Kidney (tissue), 14 donors: ENCODE data around the gene SNX1. TPM values are rescaled to one million over a fixed set of nuclear protein-coding genes. Genes with fewer than 3 reads are reported as not detected.
A peak's percentile ranks its signal among the peaks of the same experiment; 100 is the strongest.
"Not testable (repeated sequence)": the region's sequence is repeated elsewhere in the genome, so short reads cannot be mapped to it uniquely, and the experiment has no call there.

Source experiments
- DNase-seq, 5 donors: peaks; one replicate each; pipeline ENCODE4 v3.0.0-alpha.2; 2013 to 2020
- FAIRE-seq: peaks from 2 replicates; lab custom pipeline; 2012; peaks lifted over from hg19 to GRCh38; lab: Jason Lieb, UNC
- H3K27ac ChIP-seq, 2 donors: one replicate each; pipeline ENCODE4 v1.7.0; 2013; ENCODE audit warnings: low read depth in 2 of 2, low read length in 2 of 2, inconsistent platforms in 1 of 2
- H3K27me3 ChIP-seq: one replicate; pipeline ENCODE4 v1.7.1; 2013; ENCODE audit warnings: low read length, inconsistent platforms; ENCODE audit not compliant: control insufficient read depth, insufficient read depth
- H3K36me3 ChIP-seq, 3 donors: one replicate each; pipeline versions ENCODE4 v1.7.0 to v1.7.1; 2013; ENCODE audit warnings: low read length in 3 of 3, control low read depth in 1 of 3, inconsistent platforms in 1 of 3; ENCODE audit not compliant: insufficient read depth in 3 of 3, control insufficient read depth in 2 of 3
- H3K4me1 ChIP-seq, 3 donors: one replicate each; pipeline versions ENCODE4 v1.7.0 to v1.7.1; 2013; ENCODE audit warnings: low read length in 3 of 3, inconsistent platforms in 1 of 3, low read depth in 1 of 3; ENCODE audit not compliant: control insufficient read depth in 2 of 3, insufficient read depth in 2 of 3
- H3K4me3 ChIP-seq, 3 donors: one replicate each; pipeline versions ENCODE4 v1.7.0 to v1.8.1; 2013; ENCODE audit warnings: low read length in 3 of 3, control low read depth in 1 of 3, inconsistent platforms in 1 of 3
- H3K9ac ChIP-seq, 3 donors: one replicate each; pipeline versions ENCODE4 v1.7.0 to v1.7.1; 2013; ENCODE audit warnings: low read length in 3 of 3, control low read depth in 1 of 3, inconsistent platforms in 1 of 3
- H3K9me3 ChIP-seq, 3 donors: one replicate each; pipeline versions ENCODE4 v1.7.0 to v1.7.1; 2013; ENCODE audit warnings: low read length in 3 of 3, control low read depth in 1 of 3, inconsistent platforms in 1 of 3; ENCODE audit not compliant: control insufficient read depth in 2 of 3, insufficient read depth in 1 of 3
- intact Hi-C: fragments of 100-400 bp; cut with DNase I; formaldehyde crosslinking; loops from one replicate; pipeline ENCODE4 v1.11.1; 2022
- polyA plus RNA-seq: library from polyadenylated mRNA; stranded (reverse); fragments of 350-450 nt; fragmentation: Illumina TruSeq; extraction: RNeasy Lipid Tissue Mini Kit (QIAGEN cat#74804); gene quantifications from one replicate; pipeline ENCODE4 v1.2.3, GENCODE V29; 2014; ENCODE audit warnings: low read depth, low replicate concordance; ENCODE audit not compliant: insufficient read depth
- total RNA-seq: library from RNA; stranded (reverse); fragmentation: NEBNext Ultra II Directional; extraction: Animal tissue kit (Norgen Biotek cat#: 25700); gene quantifications from one replicate; pipeline ENCODE4 v1.2.1, GENCODE V29; 2021
- TF ChIP-seq, protein P1 (sequence below): IDR thresholded peaks from 3 replicates; pipeline ENCODE4 v1.5.1; 2012; ENCODE audit warnings: mild to moderate bottlenecking, moderate library complexity, borderline replicate concordance; ENCODE audit not compliant: insufficient read depth; ENCODE audit errors: extremely low read depth
- donor health status: control.
- donor health status: control.
- donor health status: control.
- donor health status: control.
- donor health status: control.
- donor health status: DM: yes; HTN: yes; CAD: no.
- donor health status: Normal renal cell carcinoma (clear cell type).

The SNX1 gene
- total and polyA plus RNA-seq, 2 donors from 2014 or later, result 81.2 to 148 TPM

DNA sequence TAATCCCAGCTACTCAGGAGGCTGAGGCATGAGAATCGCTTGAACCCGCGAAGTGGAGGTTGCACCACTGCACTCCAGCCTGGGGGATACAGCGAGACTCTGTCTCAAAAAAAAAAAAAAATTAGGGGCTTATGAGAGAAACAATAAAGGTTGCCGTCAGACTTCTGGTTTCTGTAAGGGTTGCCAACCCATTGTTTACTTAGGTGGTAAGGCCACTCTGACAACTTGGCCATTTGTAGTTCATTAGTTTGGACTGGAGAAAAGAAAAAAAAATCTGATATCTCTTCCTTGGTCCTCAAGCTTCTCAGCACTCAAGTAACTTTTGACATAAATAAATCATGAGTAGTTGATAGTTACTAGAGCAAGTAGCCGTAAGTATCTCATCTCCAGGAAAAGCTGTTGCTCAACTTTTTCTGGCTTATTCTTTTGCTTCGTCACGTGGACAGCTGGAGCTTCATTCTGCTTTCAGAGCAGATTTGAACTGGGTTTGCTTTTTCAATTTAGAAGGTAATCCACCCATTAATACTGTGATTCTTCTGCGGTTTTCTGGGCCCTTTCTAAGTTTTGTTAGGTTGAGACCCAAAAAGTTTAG, 9.4 kb downstream of the SNX1 start:
- H3K27me3 ChIP-seq, result no peaks in the 10 kb centered on the region
- DNase-seq, result peak in 1 of 5 donors; percentile 25
- H3K9me3 ChIP-seq, result no peaks in the 10 kb centered on the region
- TF ChIP-seq, protein P1, sequence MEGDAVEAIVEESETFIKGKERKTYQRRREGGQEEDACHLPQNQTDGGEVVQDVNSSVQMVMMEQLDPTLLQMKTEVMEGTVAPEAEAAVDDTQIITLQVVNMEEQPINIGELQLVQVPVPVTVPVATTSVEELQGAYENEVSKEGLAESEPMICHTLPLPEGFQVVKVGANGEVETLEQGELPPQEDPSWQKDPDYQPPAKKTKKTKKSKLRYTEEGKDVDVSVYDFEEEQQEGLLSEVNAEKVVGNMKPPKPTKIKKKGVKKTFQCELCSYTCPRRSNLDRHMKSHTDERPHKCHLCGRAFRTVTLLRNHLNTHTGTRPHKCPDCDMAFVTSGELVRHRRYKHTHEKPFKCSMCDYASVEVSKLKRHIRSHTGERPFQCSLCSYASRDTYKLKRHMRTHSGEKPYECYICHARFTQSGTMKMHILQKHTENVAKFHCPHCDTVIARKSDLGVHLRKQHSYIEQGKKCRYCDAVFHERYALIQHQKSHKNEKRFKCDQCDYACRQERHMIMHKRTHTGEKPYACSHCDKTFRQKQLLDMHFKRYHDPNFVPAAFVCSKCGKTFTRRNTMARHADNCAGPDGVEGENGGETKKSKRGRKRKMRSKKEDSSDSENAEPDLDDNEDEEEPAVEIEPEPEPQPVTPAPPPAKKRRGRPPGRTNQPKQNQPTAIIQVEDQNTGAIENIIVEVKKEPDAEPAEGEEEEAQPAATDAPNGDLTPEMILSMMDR, result no peak
- FAIRE-seq, result peak; percentile 81
- H3K27ac ChIP-seq, result peak overlapping the region; percentile 41 to 68
- H3K4me3 ChIP-seq, result no peak overlapping the region
- peaks cover 0 to 10% (median 5%) of the 10 kb centered on the region in 3 donors for H3K4me1 ChIP-seq
- no peak overlapping the region for H3K9ac ChIP-seq
- H3K36me3 ChIP-seq, result no peaks in the 10 kb centered on the region
- intact Hi-C loops, result no loop called here

DNA sequence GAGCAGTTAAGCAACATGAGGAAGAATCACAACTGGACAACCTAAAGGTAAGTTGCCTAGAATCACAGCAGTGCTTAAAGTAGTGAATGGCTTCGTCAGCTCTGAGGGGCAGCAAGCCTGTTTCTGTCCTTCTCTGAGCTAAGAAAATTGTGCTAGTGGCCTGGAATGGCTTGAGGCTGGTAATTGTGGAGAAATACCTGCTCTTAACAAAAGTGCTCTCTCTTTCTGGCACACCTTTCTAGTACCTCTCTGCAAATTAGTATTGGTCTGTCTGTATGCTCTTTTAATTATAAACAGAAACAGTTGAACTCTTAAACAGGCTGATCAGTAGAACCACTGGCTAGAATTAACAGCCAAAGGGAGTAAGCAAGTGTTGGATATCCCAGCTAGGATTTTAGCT, 11.6 kb downstream of the SNX1 start:
- DNase-seq, result no peak

DNA sequence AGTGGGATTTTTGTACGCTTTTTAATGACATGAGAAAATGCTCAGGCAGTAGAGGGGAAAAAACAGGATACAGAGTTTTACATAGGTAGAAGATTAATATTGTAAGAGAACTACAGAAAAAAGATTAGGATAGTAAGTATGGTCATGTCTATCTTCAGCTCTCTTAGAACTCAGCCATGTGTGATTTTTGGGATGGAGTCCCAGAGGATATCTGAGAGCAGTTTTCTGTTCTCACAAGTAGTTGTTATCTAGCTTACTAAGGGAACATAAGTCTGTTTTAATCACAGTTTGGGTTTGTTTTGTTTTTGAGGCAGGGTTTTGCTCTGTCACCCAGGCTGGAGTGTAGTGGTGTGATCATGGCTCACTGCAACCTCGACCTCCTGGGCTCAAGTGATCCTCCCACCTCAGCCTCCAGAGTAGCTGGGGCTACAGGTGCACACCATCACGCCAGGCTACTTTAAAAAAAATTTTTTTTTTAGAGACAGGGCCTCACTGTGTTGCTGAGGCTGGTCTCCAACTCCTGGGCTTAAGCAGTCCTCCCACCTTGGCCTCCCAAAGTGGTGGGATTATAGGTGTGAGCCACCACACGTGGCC, 14.4 kb downstream of the SNX1 start:
- H3K27ac ChIP-seq, H3K9me3 ChIP-seq, FAIRE-seq, H3K27me3 ChIP-seq, intact Hi-C loops, DNase-seq, H3K9ac ChIP-seq, H3K4me3 ChIP-seq: not testable (repeated sequence)
- peaks cover 0 to 25% (median 15%) of the 10 kb centered on the region in 3 donors for H3K4me1 ChIP-seq
- peaks cover 0 to 11% (median 2%) of the 10 kb centered on the region in 3 donors for H3K36me3 ChIP-seq

More for the DNA sequence above, 11.6 kb downstream of the SNX1 start:
- no peak overlapping the region for H3K9ac ChIP-seq
- H3K36me3 ChIP-seq, result no peaks in the 10 kb centered on the region
- FAIRE-seq, result no peak
- no peaks in the 10 kb centered on the region for H3K27me3 ChIP-seq
- intact Hi-C loops, result no loop called here
- H3K27ac ChIP-seq, result peak overlapping the region in 1 of 2 donors; percentile 34
- H3K4me1 ChIP-seq, result peaks cover 0 to 25% (median 12%) of the 10 kb centered on the region in 3 donors
- no peaks in the 10 kb centered on the region for H3K9me3 ChIP-seq
- no peak overlapping the region for H3K4me3 ChIP-seq
- TF ChIP-seq, protein P1, result no peak

DNA sequence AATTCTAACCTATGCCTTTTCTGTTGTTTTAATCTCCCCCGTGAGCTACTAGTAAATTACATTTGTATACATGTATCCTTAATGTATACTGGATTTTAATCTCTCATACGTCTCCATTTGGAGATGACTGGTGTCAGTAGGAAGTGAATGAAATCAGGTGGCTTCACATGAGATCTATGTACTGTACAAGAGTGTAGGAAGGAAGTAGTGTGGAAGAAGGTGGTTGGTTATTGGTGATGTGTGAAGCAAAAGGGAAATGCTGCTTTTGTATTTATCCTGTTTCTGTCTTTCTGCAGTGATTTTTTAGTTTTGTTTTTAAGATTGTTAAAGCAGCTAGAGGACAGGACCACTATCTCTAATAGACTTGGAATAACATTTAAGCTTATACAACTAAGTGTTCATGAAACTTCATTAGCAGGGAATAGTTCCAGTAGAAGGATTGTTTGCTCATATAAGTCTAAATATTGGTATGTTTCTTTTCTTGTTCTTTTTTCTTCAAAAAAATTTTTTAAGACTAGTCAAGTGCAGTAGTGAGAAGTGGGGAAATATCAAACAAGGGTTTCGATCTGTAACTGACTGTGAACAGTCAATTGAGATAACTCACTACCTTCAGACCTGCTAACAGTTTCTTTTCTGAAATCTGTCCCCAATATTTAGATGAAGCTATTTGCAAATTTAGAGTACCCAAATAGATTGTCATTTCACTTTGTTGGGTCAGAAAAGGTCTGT, 15.3 kb downstream of the SNX1 start:
- FAIRE-seq (no peak), DNase-seq (no peak)
- peaks cover 2 to 12% (median 4%) of the 10 kb centered on the region in 3 donors for H3K36me3 ChIP-seq
- no peak overlapping the region for H3K27ac ChIP-seq
- TF ChIP-seq, protein P1, result no peak
- H3K4me3 ChIP-seq, result peak overlapping the region in 1 of 3 donors; percentile 23
- no peaks in the 10 kb centered on the region for H3K9me3 ChIP-seq
- no peaks in the 10 kb centered on the region for H3K27me3 ChIP-seq
- intact Hi-C loops, result no loop called here
- no peak overlapping the region for H3K9ac ChIP-seq
- H3K4me1 ChIP-seq, result peaks cover 0 to 25% (median 15%) of the 10 kb centered on the region in 3 donors
